ENCODE measurements around the gene ICE2.

ICE2 gene

GRCh38 chr15:60371175-60372051, 107.5 kb downstream of the ICE2 start:
- DNase-seq (ENCODE audit: low read depth in 2 of 2) = no peak

- DNase-seq (ENCODE audit: low read depth in 2 of 2) = no peak
Measured at GRCh38 chr15:60370869-60371136, 108.1 kb downstream of the ICE2 start.

GRCh38 chr15:60370105-60370868, 108.7 kb downstream of the ICE2 start:
- DNase-seq (ENCODE audit: low read depth in 2 of 2) = no peak

- DNase-seq (ENCODE audit: low read depth in 2 of 2) = no peak
Measured at GRCh38 chr15:60369696-60370095, 109.2 kb downstream of the ICE2 start.

Data from stimulated activated CD4-positive, alpha-beta T cell treated with anti-CD3 and anti-CD28 coated beads, Interleukin-1b, Interleukin-23, amount 100 ng/mL, for 4 hours (primary cell).